ENCODE measurements around the gene TNIK.

DNA sequence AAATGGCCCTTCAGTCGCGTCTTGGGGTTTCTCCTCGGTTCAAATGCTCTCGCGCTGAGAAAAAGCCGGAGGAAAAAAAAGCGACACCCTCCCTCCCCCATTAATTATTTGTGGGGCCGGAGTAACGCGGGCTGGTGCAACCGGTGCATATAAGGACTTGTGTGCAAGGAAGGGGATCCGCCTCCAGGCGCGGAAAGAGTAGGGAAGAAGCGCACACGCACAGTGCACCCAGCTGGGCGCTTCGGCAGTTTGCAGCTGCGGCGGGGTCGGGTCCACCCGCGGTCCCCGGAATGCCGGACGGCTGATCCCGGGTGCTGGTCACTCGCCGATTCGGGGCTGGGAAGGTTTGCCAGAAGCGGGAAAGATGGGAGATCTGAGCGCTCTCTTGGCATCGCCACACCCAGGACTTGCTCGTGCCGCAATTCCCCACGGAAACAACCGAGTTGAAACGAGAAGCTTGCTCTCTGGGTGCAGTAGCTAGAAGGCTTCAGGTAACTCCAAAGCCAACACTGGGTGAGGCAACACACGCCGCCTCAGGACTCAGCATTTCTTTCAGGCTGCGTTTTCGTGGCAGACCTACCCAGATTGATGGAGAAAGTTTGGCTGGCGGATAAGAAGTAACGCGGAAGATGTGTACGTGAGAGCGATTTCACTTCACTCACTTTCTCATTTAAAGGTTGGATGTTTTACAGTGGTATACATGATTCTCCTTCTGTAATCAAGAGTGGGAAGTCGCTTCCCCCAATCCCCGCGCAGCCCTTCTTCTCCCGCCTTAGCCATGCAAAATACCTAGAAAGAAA is 720 bp upstream of the TNIK start:
- no peak for TF ChIP-seq CTCF (IDR thresholded peaks at IDR 0.05)
- TF ChIP-seq POLR2A (IDR thresholded peaks at IDR 0.05): no peak
- no peak for TF ChIP-seq POLR2AphosphoS5 (IDR thresholded peaks at IDR 0.05)

Data from breast epithelium (tissue), 3 donors.